ENCODE results near the gene ITGB3BP.
"Not testable (repeated sequence)": the region's sequence is repeated elsewhere in the genome, so short reads cannot be mapped to it uniquely, and the experiment has no call there.

The ITGB3BP gene

GRCh38 chr1:63522891-63523728, at the start of gene ITGB3BP, which contains the start of gene EFCAB7:
TSS of gene ITGB3BP (minus strand) at chr1:63523225. CDS start at chr1:63523133, 92 bp downstream.
TSS of gene EFCAB7 (plus strand) at chr1:63523525. CDS start at chr1:63525573, 2,048 bp downstream.
- peak; percentile 99 for DNase-seq

GRCh38 chr1:63572686-63573085, 49.7 kb upstream of the ITGB3BP start:
- DNase-seq, result not testable (repeated sequence)

- no peak for DNase-seq
These were observed 46.8 kb upstream of the ITGB3BP start for GRCh38 chr1:63569640-63570316.

- no peak for DNase-seq
These were observed 46.0 kb upstream of the ITGB3BP start for GRCh38 chr1:63569068-63569467.

- no peak for DNase-seq
These were observed 40.7 kb upstream of the ITGB3BP start for GRCh38 chr1:63563745-63564144.

- DNase-seq, result no peak
These were observed 36.3 kb upstream of the ITGB3BP start for GRCh38 chr1:63559357-63559756.

- DNase-seq, result no peak
These were observed 34.5 kb upstream of the ITGB3BP start for GRCh38 chr1:63557365-63557987.

- no peak for DNase-seq
These were observed 32.5 kb upstream of the ITGB3BP start for GRCh38 chr1:63555480-63555879.

- no peak for DNase-seq
These were observed 25.9 kb upstream of the ITGB3BP start for GRCh38 chr1:63548877-63549276.

GRCh38 chr1:63548303-63548702, 25.3 kb upstream of the ITGB3BP start:
- no peak for DNase-seq

- no peak for DNase-seq
These were observed 24.7 kb upstream of the ITGB3BP start for GRCh38 chr1:63547621-63548294.

GRCh38 chr1:63545780-63546179, 22.8 kb upstream of the ITGB3BP start:
- DNase-seq, result no peak

- no peak for DNase-seq
These were observed 14.9 kb upstream of the ITGB3BP start for GRCh38 chr1:63537940-63538339.

- DNase-seq, result no peak
These were observed 14.0 kb upstream of the ITGB3BP start for GRCh38 chr1:63537006-63537405.

- no peak for DNase-seq
These were observed 11.4 kb upstream of the ITGB3BP start for GRCh38 chr1:63534406-63534805.

- DNase-seq, result no peak
These were observed 10.9 kb upstream of the ITGB3BP start for GRCh38 chr1:63533931-63534330.

GRCh38 chr1:63532727-63533126, 9.7 kb upstream of the ITGB3BP start:
- no peak for DNase-seq

GRCh38 chr1:63524201-63524600, 1.2 kb upstream of the ITGB3BP start:
- no peak for DNase-seq

GRCh38 chr1:63523738-63524137, 713 bp upstream of the ITGB3BP start:
- no peak for DNase-seq

- DNase-seq, result no peak
These were observed 6.4 kb downstream of the ITGB3BP start for GRCh38 chr1:63516629-63517028.

- DNase-seq, result no peak
These were observed 10.4 kb downstream of the ITGB3BP start for GRCh38 chr1:63512584-63512983.

GRCh38 chr1:63509718-63510117, 13.3 kb downstream of the ITGB3BP start:
- DNase-seq, result no peak

GRCh38 chr1:63506782-63507181, 16.2 kb downstream of the ITGB3BP start:
- no peak for DNase-seq

All from NCI-H2107 (cell line).